ENCODE data around the gene TRAF4.

DNA sequence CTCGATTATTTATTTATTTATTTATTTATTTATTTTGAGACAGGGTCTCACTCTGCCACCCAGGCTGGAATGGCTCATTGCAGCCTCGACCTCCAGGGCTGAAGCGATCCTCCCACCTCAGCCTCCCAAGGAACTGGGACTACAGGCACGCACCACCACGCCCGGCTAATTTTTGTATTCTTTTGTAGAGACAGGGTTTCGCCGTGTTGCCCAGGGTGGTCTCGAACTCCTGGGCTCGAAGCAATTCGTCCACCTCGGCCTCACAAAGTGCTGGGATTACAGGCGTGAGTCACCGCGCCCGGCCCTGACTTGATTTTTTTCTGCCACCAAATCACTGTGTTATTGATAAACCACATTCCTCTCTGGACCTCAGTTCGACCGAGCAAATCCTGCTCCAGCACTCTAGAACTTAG is 24.8 kb upstream of the TRAF4 start:
- TF ChIP-seq, protein P1, sequence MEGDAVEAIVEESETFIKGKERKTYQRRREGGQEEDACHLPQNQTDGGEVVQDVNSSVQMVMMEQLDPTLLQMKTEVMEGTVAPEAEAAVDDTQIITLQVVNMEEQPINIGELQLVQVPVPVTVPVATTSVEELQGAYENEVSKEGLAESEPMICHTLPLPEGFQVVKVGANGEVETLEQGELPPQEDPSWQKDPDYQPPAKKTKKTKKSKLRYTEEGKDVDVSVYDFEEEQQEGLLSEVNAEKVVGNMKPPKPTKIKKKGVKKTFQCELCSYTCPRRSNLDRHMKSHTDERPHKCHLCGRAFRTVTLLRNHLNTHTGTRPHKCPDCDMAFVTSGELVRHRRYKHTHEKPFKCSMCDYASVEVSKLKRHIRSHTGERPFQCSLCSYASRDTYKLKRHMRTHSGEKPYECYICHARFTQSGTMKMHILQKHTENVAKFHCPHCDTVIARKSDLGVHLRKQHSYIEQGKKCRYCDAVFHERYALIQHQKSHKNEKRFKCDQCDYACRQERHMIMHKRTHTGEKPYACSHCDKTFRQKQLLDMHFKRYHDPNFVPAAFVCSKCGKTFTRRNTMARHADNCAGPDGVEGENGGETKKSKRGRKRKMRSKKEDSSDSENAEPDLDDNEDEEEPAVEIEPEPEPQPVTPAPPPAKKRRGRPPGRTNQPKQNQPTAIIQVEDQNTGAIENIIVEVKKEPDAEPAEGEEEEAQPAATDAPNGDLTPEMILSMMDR (IDR thresholded peaks at IDR 0.05), result no peak
- no peak for TF ChIP-seq POLR2AphosphoS5 (IDR thresholded peaks at IDR 0.05)
